Epithelial cell of prostate (primary cell): Measurements from ENCODE around the gene SLC10A3.
A peak's percentile ranks its signal among the peaks of the same experiment; 100 is the strongest.

ENCODE experiments used
- DNase-seq: peaks from one replicate; pipeline ENCODE4 v3.0.0-alpha.2; 2011; ENCODE audit warnings: low read depth, low spot score
- H3K27ac ChIP-seq: fragments of 450-650 bp; 2 replicates; pipeline ENCODE4 v1.5.1; 2017; ENCODE audit warnings: mild to moderate bottlenecking

Gene SLC10A3

DNA sequence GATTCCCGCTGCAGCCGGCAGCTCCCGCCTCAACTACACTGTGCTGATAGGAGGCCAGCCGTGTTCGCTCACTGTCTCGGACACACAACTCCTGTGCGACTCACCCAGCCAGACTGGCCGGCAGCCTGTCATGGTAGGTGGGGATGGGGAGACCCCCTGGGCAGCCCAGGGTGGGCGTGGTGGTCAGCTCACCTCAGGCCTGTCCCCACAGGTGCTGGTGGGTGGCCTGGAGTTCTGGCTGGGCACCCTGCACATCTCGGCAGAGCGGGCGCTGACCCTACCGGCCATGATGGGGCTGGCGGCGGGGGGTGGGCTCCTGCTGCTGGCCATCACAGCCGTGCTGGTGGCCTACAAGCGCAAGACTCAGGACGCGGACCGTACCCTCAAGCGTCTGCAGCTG is 22.9 kb downstream of the SLC10A3 start:
- no peak overlapping the region for H3K27ac ChIP-seq
- no peak for DNase-seq

DNA sequence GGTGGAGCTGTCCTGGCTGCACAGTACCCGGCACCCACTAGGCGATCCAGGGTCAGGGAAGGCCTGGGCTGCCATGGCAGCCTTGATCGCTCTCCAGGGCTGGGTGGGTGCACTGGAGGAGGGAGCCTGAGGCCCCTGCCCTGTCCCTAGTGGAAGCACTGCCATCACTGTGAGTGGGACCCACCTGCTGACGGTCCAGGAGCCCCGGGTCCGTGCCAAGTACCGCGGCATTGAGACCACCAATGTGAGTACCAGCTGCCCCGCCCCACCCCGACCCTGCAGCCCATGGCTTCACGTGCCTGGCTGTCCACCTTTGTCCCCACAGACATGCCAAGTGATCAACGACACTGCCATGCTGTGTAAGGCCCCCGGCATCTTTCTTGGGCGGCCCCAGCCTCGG is 23.5 kb downstream of the SLC10A3 start:
- no peak overlapping the region for H3K27ac ChIP-seq
- no peak for DNase-seq

DNA sequence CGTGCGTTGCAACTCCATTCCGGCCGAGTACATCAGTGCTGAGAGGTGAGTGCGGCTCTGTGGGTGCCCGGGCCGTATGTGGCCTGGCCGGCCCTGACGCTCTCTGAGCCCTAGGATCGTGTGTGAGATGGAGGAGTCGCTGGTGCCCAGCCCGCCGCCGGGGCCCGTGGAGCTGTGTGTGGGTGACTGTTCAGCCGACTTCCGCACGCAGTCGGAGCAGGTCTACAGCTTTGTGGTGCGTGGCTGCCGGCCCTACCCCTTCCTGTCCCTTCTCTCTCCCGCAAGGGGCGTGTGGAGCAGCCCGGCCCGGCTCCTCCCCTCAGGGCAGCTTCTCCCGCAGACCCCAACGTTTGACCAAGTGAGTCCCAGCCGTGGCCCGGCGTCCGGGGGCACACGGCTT is 24.4 kb downstream of the SLC10A3 start:
- no peak overlapping the region for H3K27ac ChIP-seq

DNA sequence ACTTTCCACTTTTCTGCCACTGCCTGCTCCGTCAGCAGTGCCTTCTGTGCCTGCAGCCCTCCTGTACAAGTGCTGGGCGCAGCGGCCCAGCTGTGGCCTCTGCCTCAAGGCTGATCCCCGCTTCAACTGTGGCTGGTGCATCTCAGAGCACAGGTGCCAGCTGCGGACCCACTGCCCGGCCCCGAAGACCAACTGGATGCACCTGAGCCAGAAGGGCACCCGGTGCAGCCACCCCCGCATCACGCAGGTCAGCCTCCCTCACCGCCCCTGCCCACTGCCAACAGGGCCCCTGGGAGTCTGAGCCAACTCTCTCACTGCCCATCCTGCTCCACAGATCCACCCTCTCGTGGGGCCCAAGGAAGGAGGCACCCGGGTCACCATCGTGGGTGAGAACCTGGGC is 24.8 kb downstream of the SLC10A3 start:
- no peak overlapping the region for H3K27ac ChIP-seq
- no peak for DNase-seq

More for the DNA sequence above, 24.4 kb downstream of the SLC10A3 start:
- no peak for DNase-seq

DNA sequence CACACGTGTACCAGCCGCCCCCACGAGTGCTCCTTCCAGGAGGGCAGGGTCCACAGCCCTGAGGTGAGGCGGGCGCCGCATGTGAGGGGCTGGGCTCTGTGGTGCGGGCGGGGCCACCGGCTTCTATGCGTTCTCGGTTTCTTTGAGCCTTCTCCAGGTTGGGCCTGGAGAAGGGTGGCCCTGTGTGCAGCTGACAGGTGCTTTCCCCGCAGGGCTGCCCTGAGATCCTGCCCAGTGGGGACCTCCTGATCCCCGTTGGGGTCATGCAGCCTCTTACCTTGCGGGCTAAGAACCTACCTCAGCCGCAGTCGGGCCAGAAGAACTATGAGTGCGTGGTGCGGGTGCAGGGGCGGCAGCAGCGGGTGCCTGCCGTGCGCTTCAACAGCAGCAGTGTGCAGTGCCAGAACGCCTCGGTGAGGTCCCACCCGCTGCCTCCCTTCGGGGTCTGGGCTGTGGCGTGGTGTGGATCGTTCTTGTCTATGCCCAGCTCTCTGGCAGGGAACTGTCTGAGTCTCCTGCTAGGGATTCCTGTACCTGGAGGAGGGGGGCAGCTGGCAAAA is 25.5 kb downstream of the SLC10A3 start:
- no peak overlapping the region for H3K27ac ChIP-seq
- DNase-seq, result no peak

DNA sequence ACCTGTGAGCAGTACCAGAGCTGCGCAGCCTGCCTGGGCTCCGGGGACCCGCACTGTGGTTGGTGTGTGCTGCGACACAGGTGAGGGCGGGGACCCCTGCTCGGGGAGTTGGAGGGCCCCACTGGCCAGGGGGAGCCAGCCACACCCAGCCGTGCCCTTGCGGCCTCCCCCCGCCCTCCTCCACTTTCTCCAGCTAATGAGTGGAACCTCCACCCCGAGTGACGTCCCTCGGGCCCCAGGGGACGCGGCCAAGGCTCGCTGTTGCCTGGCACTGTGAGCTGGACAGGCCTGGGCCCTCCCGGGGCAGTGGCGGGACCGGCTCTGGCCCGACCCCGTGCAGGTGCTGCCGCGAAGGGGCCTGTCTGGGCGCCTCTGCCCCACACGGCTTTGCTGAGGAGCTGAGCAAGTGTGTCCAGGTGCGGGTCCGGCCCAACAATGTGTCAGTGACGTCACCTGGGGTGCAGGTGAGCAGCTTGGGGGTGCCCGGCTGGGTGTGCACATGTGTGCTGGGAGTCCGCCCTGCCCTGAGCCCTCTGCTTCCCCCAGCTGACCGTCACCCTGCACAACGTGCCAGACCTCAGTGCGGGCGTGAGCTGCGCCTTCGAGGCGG is 26.7 kb downstream of the SLC10A3 start:
- H3K27ac ChIP-seq, result no peak overlapping the region

DNA sequence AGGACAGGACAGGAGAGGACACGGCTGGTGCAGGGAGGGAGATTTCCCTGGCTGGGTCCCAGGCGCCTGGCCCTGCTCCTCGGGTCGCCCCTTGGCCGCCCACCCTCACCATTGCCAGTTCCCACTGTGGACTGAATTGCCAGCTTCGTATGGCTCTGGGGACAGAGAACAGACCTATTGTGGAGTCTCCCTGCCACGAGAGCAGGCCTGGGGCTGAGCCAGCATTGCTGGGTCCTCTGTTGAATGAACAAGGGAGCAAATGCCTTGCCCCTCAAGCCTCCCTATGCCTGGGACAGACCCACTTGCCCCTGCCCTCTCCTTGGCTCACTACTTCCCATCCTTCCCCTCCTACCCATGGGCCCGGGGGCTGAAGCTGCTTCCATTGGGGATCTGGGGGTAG is 28.0 kb downstream of the SLC10A3 start:
- H3K27ac ChIP-seq, result no peak overlapping the region
- no peak for DNase-seq

More for the DNA sequence above, 26.7 kb downstream of the SLC10A3 start:
- DNase-seq, result no peak

DNA sequence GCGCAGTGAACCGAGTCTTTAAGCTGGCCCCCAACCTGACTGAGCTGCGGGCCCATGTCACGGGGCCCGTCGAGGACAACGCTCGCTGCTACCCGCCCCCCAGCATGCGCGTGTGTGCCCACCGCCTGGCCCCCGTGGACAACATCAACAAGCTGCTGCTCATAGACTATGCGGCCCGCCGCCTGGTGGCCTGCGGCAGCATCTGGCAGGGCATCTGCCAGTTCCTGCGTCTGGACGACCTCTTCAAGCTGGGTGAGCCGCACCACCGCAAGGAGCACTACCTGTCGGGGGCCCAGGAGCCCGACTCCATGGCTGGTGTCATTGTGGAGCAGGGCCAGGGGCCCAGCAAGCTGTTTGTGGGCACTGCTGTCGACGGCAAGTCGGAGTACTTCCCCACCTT is 30.1 kb downstream of the SLC10A3 start:
- no peak for DNase-seq
- H3K27ac ChIP-seq, result no peak overlapping the region

DNA sequence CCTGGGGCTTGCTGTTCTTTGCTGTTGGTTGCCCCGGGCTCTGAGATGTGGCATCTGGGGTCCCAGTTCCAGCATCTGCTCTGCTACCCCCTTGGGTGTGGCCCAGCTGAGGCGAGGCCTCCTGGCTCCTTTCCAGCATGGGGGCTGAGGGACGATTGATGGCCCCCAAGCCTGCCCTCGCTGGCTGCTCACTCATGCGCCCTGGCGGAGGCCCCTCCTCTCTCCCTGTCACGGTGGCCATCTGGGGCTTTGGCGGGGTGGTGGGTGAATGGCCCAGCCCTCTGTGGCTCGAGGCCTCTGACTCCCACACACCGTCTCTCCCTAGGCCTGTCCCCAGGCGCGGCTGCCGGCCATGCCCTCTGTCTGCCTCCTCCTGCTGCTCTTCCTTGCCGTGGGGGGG is 30.6 kb downstream of the SLC10A3 start:
- H3K27ac ChIP-seq, result no peak overlapping the region
- no peak for DNase-seq

DNA sequence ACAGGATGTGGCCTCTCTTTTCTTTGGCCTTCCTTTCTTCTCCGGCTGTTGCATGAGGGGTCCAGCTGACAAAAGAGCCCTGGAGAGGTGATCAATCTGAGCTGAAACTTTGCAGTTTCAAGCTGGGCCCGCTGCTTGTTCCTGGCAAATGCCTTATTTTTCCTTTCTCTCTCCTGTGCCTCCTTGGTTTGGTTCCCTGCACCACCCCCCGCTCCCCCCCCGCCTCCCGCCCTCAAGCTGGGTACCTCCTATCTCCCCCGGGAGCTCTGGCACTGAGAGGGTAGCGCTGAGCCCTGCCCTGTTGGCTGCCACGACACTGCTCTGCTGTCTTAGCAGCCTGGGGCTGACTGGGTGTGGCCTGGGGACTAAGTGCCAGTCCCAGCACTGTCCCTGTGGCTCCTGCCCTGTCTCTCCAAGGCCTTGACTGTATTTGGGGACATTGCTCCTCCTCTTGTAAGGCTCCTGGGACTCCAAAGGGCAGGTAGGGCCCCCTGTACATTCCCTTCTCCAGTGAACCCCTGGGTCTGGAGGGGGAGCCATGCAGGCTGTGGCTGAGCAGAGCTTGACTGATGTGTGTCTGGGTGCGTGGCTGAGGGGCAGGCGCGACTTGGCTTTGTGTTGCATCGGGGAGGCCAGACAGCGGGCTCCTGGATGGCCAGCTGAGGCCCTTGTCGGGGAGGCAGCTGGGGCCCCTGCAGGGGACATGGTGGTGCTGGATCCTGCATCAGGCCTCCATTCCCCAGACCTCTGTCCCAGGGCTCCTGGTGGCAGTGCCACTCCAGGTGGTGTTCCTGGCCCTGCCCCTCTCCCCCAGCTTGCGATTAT is 31.3 kb downstream of the SLC10A3 start:
- no peak for DNase-seq
- H3K27ac ChIP-seq, result no peak overlapping the region

DNA sequence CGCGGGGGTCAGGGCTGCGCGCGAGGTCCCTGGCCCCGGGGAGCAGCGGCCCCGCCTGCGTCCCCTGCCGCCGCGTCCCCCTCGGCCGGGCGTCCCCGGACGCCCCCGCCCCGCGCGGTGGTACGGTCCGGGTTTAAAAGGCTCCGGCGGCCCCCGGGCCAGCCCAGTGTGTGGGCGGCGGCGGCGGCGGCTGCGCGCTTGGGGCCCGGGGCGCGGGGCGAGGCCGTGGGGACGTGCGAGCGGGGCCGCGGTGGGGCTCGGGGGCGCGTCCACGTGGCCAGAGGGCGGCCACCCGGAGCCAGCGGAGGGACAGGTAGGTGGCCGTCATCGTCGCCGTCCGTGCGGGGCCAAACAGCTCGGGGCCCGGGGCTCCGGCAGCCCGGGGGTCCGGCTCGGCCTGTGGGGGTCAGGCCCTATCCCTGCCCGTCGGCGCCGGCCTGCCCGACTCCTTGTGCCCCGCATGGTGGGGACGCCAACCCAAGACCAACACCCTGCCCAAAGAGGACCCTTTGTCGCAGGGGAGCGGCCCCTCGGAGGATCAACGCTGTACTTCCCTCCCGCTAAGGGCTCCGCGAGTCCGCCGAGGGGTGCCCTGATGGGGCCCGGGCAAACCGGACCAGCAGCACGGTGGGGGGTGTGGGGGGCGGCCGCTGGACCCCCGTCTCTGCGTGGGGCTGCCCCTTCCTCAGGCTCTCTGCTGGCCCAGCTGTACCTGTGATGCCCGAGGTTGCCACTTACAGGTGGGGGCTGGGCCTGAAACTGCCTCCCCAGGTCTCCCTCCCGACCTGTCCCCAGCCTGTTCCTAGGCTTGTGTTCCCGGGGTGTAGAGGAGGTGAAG is 32.1 kb downstream of the SLC10A3 start, which contains the start of gene PLXNA3:
TSS of gene PLXNA3 (plus strand) at position 166 of the 838 bp plus-strand sequence. CDS start 1,903 bp downstream, outside the sequence.
- DNase-seq, result no peak
- peak within 1 kb of the TSS; percentile 47 for H3K27ac ChIP-seq

DNA sequence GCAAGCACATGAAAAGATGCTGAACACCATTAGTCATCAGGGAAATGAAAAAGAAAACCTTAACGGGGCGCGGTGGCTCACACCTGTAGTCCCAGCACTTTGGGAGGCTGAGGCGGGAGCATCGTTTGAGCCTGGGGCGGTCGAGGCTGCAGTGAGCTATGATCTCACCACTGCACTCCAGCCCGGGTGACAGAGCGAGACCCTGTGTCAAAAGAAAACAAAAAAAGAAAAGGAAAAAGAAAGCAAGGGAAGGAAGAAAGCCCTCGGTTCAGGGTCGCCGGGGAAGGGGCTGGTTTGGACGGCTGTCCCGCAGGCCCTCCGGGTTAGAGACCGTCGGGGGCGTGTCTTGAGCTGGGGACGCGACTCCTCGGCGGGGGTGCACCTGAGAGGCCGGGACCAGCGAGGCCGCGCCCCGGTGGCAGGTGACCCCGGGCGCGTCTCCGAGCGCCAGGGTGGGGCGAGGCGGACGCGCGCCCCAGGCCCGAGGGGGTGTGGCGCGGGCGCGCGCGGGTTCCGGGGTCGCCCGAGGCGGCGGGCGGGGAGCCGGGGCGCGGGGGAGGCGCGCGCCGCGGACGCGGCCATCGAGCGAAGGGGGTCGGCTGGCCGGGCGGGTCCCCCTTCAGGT is 32.8 kb downstream of the SLC10A3 start:
- DNase-seq, result peak; percentile 2

DNA sequence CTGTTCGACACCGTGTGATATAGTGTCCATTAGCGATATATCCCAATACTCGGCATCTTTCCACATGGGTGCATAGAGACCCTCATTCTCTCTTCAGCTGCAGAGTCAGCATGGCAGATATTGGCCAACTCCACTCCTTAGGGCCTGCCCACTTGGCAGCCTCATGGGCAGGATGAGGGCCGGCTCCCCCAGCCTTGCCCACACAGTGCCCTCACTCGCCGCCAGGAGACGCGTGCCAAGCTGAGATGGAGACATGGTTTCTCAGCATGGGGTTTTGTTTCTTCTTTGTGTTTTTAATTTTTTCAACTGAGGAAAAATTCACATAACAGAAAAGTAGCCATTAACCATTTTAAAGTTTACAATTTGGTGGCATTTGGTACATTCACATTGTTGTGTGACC is 37.6 kb downstream of the SLC10A3 start:
- H3K27ac ChIP-seq, result no peak overlapping the region
- DNase-seq, result no peak

More for the DNA sequence above, 32.8 kb downstream of the SLC10A3 start:
- peak overlapping the region; percentile 47 for H3K27ac ChIP-seq

DNA sequence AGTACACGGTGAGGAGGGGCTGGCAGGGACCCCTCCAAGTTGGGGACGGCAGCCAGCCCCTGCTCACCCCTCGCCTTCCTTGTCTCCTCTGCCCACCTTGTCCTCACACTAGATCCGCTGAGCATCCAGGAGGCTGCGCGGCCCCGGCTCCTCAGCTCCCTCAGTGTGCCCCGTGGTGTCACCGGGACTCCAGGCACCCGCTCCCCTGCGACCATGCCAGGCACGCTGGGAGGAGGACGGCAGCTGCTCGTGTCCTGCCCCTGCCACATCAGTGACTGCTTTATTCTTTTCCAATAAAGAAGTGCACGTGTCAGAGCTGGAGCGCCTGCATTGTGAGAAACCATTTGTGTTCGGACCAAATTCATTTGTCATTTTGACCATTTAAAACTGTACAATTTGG is 40.1 kb downstream of the SLC10A3 start:
- no peak for DNase-seq
- no peak overlapping the region for H3K27ac ChIP-seq

DNA sequence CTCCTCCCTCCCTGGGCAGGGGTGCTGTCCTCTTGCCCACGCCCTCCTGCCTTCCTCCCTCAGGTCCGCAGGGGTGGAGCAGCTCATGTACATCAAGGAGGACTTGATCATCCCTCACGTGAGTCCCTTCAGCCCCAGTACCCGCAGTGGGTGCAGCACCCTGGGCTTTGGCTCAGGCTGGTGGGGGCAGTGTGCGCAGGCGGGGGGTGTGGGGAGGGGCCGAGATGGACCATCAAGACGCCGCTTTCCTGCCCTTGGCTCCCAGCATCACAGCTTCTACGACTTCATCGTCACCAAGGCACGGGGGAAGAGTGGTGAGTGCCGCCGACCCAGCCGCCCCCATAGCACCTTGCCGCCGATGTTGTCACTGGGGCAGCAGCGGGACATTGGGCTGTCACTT is 40.8 kb downstream of the SLC10A3 start:
- no peak overlapping the region for H3K27ac ChIP-seq
- DNase-seq, result no peak

DNA sequence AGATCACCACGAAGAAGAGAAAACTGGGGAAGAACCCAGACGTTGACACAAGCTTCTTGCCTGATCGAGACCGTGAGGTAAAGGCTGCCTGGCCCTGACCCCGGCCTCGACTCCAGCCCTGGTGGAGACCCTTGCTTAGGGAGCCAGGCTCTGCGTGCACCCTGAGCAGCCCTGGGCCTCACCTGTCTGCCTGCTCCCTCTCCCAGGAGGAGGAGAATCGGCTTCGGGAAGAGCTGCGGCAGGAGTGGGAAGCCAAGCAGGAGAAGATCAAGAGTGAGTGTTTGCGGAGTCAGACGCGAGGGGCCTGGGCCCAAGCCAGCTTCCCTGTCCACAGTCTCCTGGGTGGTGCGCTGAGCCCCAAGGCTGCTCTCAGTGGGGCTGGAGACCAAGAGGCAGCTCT is 41.9 kb downstream of the SLC10A3 start:
- H3K27ac ChIP-seq, result no peak overlapping the region
- no peak for DNase-seq

DNA sequence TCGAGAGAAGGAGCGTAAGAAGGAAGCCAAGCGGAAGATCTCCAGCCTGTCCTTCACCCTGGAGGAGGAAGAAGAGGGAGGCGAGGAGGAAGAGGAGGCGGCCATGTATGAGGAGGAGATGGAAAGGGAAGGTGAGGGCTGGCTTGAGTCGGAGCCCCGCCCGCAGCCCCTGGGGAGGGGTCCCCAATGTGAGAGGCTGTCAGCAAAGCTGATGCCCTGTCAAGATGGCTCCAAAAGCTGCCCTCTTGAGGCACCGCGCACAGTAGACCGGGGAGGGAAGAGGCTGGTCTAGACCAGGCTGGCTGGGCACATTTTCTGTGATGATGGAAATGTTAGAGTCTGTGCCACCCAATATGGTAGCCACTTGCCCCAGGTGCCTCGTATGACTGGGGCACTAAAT is 44.0 kb downstream of the SLC10A3 start:
- H3K27ac ChIP-seq, result no peak overlapping the region
- no peak for DNase-seq

DNA sequence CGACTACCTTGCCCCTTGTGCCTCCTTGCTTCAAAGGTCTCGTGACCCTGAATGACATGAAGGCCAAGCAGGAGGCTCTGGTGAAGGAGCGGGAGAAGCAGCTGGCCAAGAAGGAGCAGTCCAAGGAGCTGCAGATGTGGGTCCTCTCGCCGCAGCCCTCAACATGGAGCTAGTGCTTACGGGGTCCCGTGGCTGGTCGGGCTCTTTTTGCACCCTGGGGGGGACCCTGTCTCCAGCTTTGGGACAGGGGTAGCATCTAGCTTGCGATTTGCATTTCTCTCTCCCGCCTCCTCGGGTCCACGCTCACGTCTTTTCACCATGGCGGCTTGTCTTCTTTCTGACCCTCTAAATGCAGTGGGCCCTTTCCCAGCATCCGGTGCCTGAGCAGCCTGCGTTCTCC is 44.7 kb downstream of the SLC10A3 start:
- no peak overlapping the region for H3K27ac ChIP-seq
- DNase-seq, result no peak

DNA sequence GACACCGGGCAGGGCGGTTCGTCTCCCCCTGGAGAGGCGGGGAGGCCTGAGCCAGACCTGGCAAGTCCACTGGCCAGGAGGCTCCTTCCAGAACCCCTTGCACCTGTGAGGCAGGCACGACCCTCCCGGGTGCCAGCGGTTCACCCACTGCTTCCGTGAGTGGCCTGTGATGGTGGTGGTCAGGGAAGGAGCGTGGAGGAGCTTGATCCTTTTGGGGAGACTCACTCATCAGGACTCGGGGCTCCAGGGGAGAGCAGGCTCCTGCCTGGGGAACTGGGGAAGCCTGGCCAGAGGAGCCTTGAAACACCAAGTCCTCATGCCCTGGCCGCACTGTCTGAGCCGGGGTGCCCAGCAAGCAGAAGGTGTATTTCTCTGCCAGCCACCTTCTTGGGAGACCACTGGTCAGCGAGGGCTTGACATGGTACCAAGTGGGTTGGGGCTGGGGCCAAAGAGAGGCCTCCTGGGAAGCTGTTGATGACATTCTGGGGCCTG is 45.6 kb downstream of the SLC10A3 start:
- DNase-seq, result no peak

More for the DNA sequence above, 45.6 kb downstream of the SLC10A3 start:
- H3K27ac ChIP-seq, result peak overlapping the region; percentile 47
